ENCODE measurements around the gene AKR1D1. TPM values are rescaled to one million over a fixed set of nuclear protein-coding genes. Genes with fewer than 3 reads are reported as not detected.

The AKR1D1 gene
- total RNA-seq, 1 experiment from 2014 or later = 0.10 TPM

GRCh38 chr7:138032186-138032585 is 44.1 kb upstream of the AKR1D1 start:
- no peak for DNase-seq (ENCODE audit: low read depth, low spot score)
- Histone ChIP-seq H2AFZ (ENCODE audit: low read depth, low read length, poor library complexity, severe bottlenecking) (no peak overlapping the region), H3K79me2 (ENCODE audit: insufficient read depth, low read length) (no peaks in the 10 kb centered on the region), H4K20me1 (ENCODE audit: insufficient read depth) (no peaks in the 10 kb centered on the region), H3K9ac (ENCODE audit: low read length) (no peak overlapping the region), H3K27me3 (ENCODE audit: insufficient read depth, low read length) (no peaks in the 10 kb centered on the region), H3K36me3 (ENCODE audit: control insufficient read depth in 1 of 2, insufficient read depth in 2 of 2, low read length in 2 of 2) (no peaks in the 10 kb centered on the region), H3K4me3 (replicated peaks in 1 of 2; ENCODE audit: low read depth in 1 of 2, low read length in 2 of 2) (no peak overlapping the region), H3K27ac (ENCODE audit: low read depth, low read length) (no peak overlapping the region), H3K4me1 (ENCODE audit: control insufficient read depth in 1 of 2, insufficient read depth in 2 of 2, low read length in 2 of 2) (no peaks in the 10 kb centered on the region), H3K9me2 (ENCODE audit: insufficient read depth) (no peaks in the 10 kb centered on the region), H3K4me2 (ENCODE audit: low read length) (no peak overlapping the region), H3K9me3 (ENCODE audit: control insufficient read depth in 1 of 2, insufficient read depth in 1 of 2, low read depth in 1 of 2, low read length in 2 of 2) (no peaks in the 10 kb centered on the region; a peak in 1 of 4 replicates)
- no peak for ATAC-seq
- ChIA-PET RAD21 (ENCODE audit: low non-redundant PET in 1 of 2, low total read pairs in 2 of 2, uncharacterized antibody in 2 of 2, unreplicated experiment in 2 of 2) (no interaction called here), CTCF (no interaction called here), POLR2A (no interaction called here)
- intact Hi-C loops (cut with micrococcal nuclease) = no loop called here
- TF ChIP-seq EZH2 (IDR thresholded peaks at IDR 0.05) (no peak), CBX3 (IDR thresholded peaks at IDR 0.05; ENCODE audit: low read depth) (no peak), JUND (IDR thresholded peaks at IDR 0.05) (no peak), CEBPB (IDR thresholded peaks at IDR 0.05; ENCODE audit: low read depth) (no peak), ATF3 (IDR thresholded peaks at IDR 0.05) (no peak), ZFX (IDR thresholded peaks at IDR 0.05) (no peak), RAD21 (IDR thresholded peaks at IDR 0.05; ENCODE audit: low read depth) (no peak), SP1 (IDR thresholded peaks at IDR 0.05; ENCODE audit: low read depth) (no peak), EGR1 (IDR thresholded peaks at IDR 0.05; ENCODE audit: low read depth) (no peak), TCF7L2 (IDR thresholded peaks at IDR 0.05; ENCODE audit: borderline replicate concordance, extremely low read depth, insufficient read depth, insufficient read length) (no peak)
- BruUV-seq (replicated peaks) = no TSS peak

GRCh38 chr7:138032770-138033169 is 43.5 kb upstream of the AKR1D1 start:
- Histone ChIP-seq H2AFZ (ENCODE audit: low read depth, low read length, poor library complexity, severe bottlenecking) (no peak overlapping the region), H3K27ac (ENCODE audit: low read depth, low read length) (no peak overlapping the region), H3K4me3 (replicated peaks in 1 of 2; ENCODE audit: low read depth in 1 of 2, low read length in 2 of 2) (no peak overlapping the region), H4K20me1 (ENCODE audit: insufficient read depth) (no peaks in the 10 kb centered on the region), H3K79me2 (ENCODE audit: insufficient read depth, low read length) (no peaks in the 10 kb centered on the region), H3K4me2 (ENCODE audit: low read length) (no peak overlapping the region), H3K27me3 (ENCODE audit: insufficient read depth, low read length) (no peaks in the 10 kb centered on the region), H3K4me1 (ENCODE audit: control insufficient read depth in 1 of 2, insufficient read depth in 2 of 2, low read length in 2 of 2) (no peaks in the 10 kb centered on the region), H3K36me3 (ENCODE audit: control insufficient read depth in 1 of 2, insufficient read depth in 2 of 2, low read length in 2 of 2) (no peaks in the 10 kb centered on the region), H3K9ac (ENCODE audit: low read length) (no peak overlapping the region), H3K9me3 (ENCODE audit: control insufficient read depth in 1 of 2, insufficient read depth in 1 of 2, low read depth in 1 of 2, low read length in 2 of 2) (no peaks in the 10 kb centered on the region; a peak in 1 of 4 replicates), H3K9me2 (ENCODE audit: insufficient read depth) (no peaks in the 10 kb centered on the region)
- ChIA-PET POLR2A (no interaction called here), RAD21 (ENCODE audit: low non-redundant PET in 1 of 2, low total read pairs in 2 of 2, uncharacterized antibody in 2 of 2, unreplicated experiment in 2 of 2) (no interaction called here), CTCF (no interaction called here)
- ATAC-seq (no peak), DNase-seq (ENCODE audit: low read depth, low spot score) (no peak)
- no TSS peak for BruUV-seq (replicated peaks)
- intact Hi-C loops (cut with micrococcal nuclease) = no loop called here
- no peak for TF ChIP-seq EZH2phosphoT487 (IDR thresholded peaks at IDR 0.05; ENCODE audit: borderline replicate concordance)
- TF ChIP-seq REST (IDR thresholded peaks at IDR 0.05; ENCODE audit: low read depth) = no peak
- no peak for TF ChIP-seq CTCF (IDR thresholded peaks at IDR 0.05 in 2 of 3, conservative IDR thresholded peaks at IDR 0.05 in 1 of 3; ENCODE audit: borderline replicate concordance in 1 of 3, insufficient read depth in 1 of 3, low read depth in 2 of 3, low read length in 2 of 3)
- TF ChIP-seq ZNF274 (IDR thresholded peaks at IDR 0.05; ENCODE audit: low read depth, low read length) = no peak
- TF ChIP-seq FOSL1 (IDR thresholded peaks at IDR 0.05; ENCODE audit: low read depth) = no peak
- no peak for TF ChIP-seq RAD21 (IDR thresholded peaks at IDR 0.05; ENCODE audit: low read depth)
- TF ChIP-seq SIN3A (IDR thresholded peaks at IDR 0.05; ENCODE audit: low read depth) = no peak
- TF ChIP-seq ELF1 (IDR thresholded peaks at IDR 0.05; ENCODE audit: borderline replicate concordance, low read depth) = no peak
- TF ChIP-seq EZH2 (IDR thresholded peaks at IDR 0.05) = no peak
- TF ChIP-seq EGR1 (IDR thresholded peaks at IDR 0.05; ENCODE audit: low read depth) = no peak
- TF ChIP-seq SRF (IDR thresholded peaks at IDR 0.05; ENCODE audit: low read depth) = no peak
- no peak for TF ChIP-seq ZFX (IDR thresholded peaks at IDR 0.05)
- no peak for TF ChIP-seq CBX3 (IDR thresholded peaks at IDR 0.05; ENCODE audit: low read depth)
